Endothelial cell (in vitro differentiated cells): ENCODE data around the gene SIGLEC14. TPM values are rescaled to one million over a fixed set of nuclear protein-coding genes. Genes with fewer than 3 reads are reported as not detected.
"Not testable (repeated sequence)": the region's sequence is repeated elsewhere in the genome, so short reads cannot be mapped to it uniquely, and the experiment has no call there.

Source experiments
- DNase-seq: peaks from one replicate; pipeline ENCODE4 v3.0.0; 2021; ENCODE audit warnings: low spot score
- H3K27ac Mint-ChIP-seq: one replicate; pipeline ENCODE4 v1.8.0; 2021; ENCODE audit warnings: mixed read lengths, inconsistent platforms; ENCODE audit not compliant: unreplicated experiment
- H3K27me3 Mint-ChIP-seq: one replicate; pipeline ENCODE4 v1.8.0; 2021; ENCODE audit warnings: mild to moderate bottlenecking, moderate library complexity, mixed read lengths, inconsistent platforms; ENCODE audit not compliant: unreplicated experiment
- H3K36me3 Mint-ChIP-seq: one replicate; pipeline ENCODE4 v1.8.0; 2021; ENCODE audit warnings: mild to moderate bottlenecking, low read depth, mixed read lengths, inconsistent platforms; ENCODE audit not compliant: unreplicated experiment
- H3K4me1 Mint-ChIP-seq: one replicate; pipeline ENCODE4 v1.8.0; 2021; ENCODE audit warnings: mild to moderate bottlenecking, mixed read lengths, inconsistent platforms; ENCODE audit not compliant: unreplicated experiment
- H3K4me3 Mint-ChIP-seq: one replicate; pipeline ENCODE4 v1.8.0; 2021; ENCODE audit warnings: mild to moderate bottlenecking, mixed read lengths, inconsistent platforms; ENCODE audit not compliant: unreplicated experiment
- H3K9me3 Mint-ChIP-seq: one replicate; pipeline ENCODE4 v1.8.0; 2021; ENCODE audit warnings: mixed read lengths, inconsistent platforms; ENCODE audit not compliant: unreplicated experiment
- CTCF ChIP-seq: fragments of 200-600 bp; sonication (generic); IDR thresholded peaks from one replicate; pipeline ENCODE4 v1.5.0; 2021; ENCODE audit warnings: antibody characterized with exemption; ENCODE audit not compliant: unreplicated experiment
- total RNA-seq: library from RNA; stranded (reverse); fragmentation: NEBNext Ultra II Directional; extraction: Animal tissue kit (Norgen Biotek cat#: 25700); gene quantifications from one replicate; pipeline ENCODE4 v1.2.1, GENCODE V29; 2021; ENCODE audit not compliant: unreplicated experiment

SIGLEC14 gene
- total RNA-seq, 1 donor from 2014 or later, result 0.21 TPM

- H3K27ac Mint-ChIP-seq, result no peak overlapping the region
- no peak for DNase-seq
- peaks cover 6% of the 10 kb centered on the region for H3K36me3 Mint-ChIP-seq
- H3K4me1 Mint-ChIP-seq, result no peaks in the 10 kb centered on the region
- no peak for TF ChIP-seq CTCF
- H3K9me3 Mint-ChIP-seq, result peaks cover 5% of the 10 kb centered on the region
- H3K27me3 Mint-ChIP-seq, result peaks cover 2% of the 10 kb centered on the region
- no peak overlapping the region for H3K4me3 Mint-ChIP-seq
These were observed 5.0 kb downstream of the SIGLEC14 start for GRCh38 chr19:51641648-51642047.

GRCh38 chr19:51640386-51640785 is 6.2 kb downstream of the SIGLEC14 start:
- peaks cover 6% of the 10 kb centered on the region for H3K36me3 Mint-ChIP-seq
- no peak for DNase-seq
- peaks cover 2% of the 10 kb centered on the region for H3K27me3 Mint-ChIP-seq
- H3K4me3 Mint-ChIP-seq, result no peak overlapping the region
- H3K4me1 Mint-ChIP-seq, result no peaks in the 10 kb centered on the region
- no peak for TF ChIP-seq CTCF
- H3K9me3 Mint-ChIP-seq, result peaks cover 5% of the 10 kb centered on the region
- no peak overlapping the region for H3K27ac Mint-ChIP-seq

- DNase-seq, result no peak
- peaks cover 6% of the 10 kb centered on the region for H3K36me3 Mint-ChIP-seq
- no peaks in the 10 kb centered on the region for H3K4me1 Mint-ChIP-seq
- no peak for TF ChIP-seq CTCF
- no peaks in the 10 kb centered on the region for H3K27me3 Mint-ChIP-seq
- no peak overlapping the region for H3K27ac Mint-ChIP-seq
- H3K9me3 Mint-ChIP-seq, result peaks cover 5% of the 10 kb centered on the region
- H3K4me3 Mint-ChIP-seq, result no peak overlapping the region
These were observed 6.7 kb downstream of the SIGLEC14 start for GRCh38 chr19:51639916-51640315.

- Mint-ChIP-seq H3K9me3 (peaks cover 5% of the 10 kb centered on the region), H3K27me3 (no peaks in the 10 kb centered on the region), H3K36me3 (no peaks in the 10 kb centered on the region), H3K27ac (no peak overlapping the region), H3K4me3 (no peak overlapping the region), H3K4me1 (no peaks in the 10 kb centered on the region)
- no peak for DNase-seq
- TF ChIP-seq CTCF, result peak; percentile 49
These were observed 9.2 kb downstream of the SIGLEC14 start for GRCh38 chr19:51637362-51637978.

GRCh38 chr19:51632126-51632525 is 14.5 kb downstream of the SIGLEC14 start:
- no peak for DNase-seq
- H3K4me1 Mint-ChIP-seq, result no peaks in the 10 kb centered on the region
- no peak overlapping the region for H3K4me3 Mint-ChIP-seq
- no peak for TF ChIP-seq CTCF
- H3K27me3 Mint-ChIP-seq, result peaks cover 5% of the 10 kb centered on the region
- H3K9me3 Mint-ChIP-seq, result no peaks in the 10 kb centered on the region
- H3K36me3 Mint-ChIP-seq, result peaks cover 6% of the 10 kb centered on the region
- H3K27ac Mint-ChIP-seq, result no peak overlapping the region

GRCh38 chr19:51630315-51630714 is 16.3 kb downstream of the SIGLEC14 start, which contains the start of gene SIGLEC5:
Gene SIGLEC5, minus strand, starts transcription at chr19:51630401. Its CDS starts 66 bp downstream, at chr19:51630335.
- H3K4me1 Mint-ChIP-seq, H3K27ac Mint-ChIP-seq, H3K4me3 Mint-ChIP-seq, DNase-seq, H3K36me3 Mint-ChIP-seq, H3K9me3 Mint-ChIP-seq: not testable (repeated sequence)
- H3K27me3 Mint-ChIP-seq, result peaks cover 12% of the 10 kb centered on the region
